GM21381 (cell line): ENCODE measurements around the gene MAST4.

Experiments used
- ATAC-seq: cut with Tn5 transposase; IDR thresholded peaks from one replicate; pipeline ENCODE4 v1.9.1; 2021; ENCODE audit warnings: mild to moderate bottlenecking, moderate library complexity; ENCODE audit not compliant: unreplicated experiment

MAST4 gene

DNA sequence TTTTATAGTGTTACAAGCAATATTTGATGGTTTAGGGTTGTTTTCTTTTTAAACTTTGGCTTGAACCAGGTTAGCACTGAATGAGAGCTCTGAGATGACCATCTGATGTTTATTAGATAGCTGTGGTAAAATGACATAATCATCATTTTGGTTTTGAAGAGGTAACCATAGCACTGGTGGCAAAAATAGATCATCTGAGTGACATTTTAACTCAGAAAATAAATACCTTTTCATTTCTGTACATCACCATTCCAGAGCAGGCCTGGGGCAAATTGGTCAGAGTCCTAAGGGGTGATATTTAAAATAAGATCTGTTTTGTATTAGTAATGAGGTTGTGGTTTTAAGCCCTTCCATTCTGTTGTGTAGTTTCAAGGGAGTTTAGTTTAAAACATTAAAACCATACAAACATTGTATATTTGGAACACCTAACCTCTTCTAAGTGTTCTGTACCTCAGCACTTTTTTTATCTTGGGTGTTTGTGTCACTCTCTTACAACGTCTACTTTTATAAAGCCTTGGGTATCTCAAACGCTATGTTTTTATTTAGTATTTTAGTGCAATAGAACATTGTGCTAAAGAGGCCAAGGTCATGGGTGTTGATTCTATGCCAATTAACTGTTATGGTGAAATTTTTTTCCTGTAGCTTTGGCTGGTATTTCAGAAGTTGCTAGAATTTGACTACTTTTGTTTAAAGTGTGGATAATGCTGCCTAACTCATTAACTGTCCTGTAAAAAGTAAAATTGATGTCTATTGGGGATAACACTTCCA is 434.3 kb downstream of the MAST4 start:
- ATAC-seq: no peak

DNA sequence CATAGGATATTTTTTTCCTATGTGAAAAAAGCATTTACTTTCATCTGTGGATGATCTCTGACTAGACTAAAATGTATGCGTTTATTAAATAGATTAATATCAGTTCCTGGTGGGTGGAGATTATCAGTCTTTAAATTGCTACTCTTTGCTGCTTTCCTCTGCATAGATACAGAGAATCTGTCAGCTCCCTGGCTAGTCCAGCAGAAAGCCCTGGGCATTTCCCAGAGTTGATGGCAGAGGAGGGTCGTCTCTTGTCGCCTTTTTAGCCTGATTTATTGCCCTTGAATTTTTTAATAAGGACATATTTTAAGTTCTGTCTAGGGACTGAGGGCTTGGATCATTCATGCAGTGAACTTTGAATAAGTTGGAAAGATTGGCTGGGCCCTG is 434.9 kb downstream of the MAST4 start:
- ATAC-seq: no peak

- no peak for ATAC-seq
Measured at GRCh38 chr5:67031692-67032091, 435.5 kb downstream of the MAST4 start.

- ATAC-seq: no peak
Measured at GRCh38 chr5:67032921-67033664, 436.9 kb downstream of the MAST4 start.

- ATAC-seq: no peak
Measured at GRCh38 chr5:67033880-67034651, 437.9 kb downstream of the MAST4 start.

GRCh38 chr5:67035098-67035740 is 439.0 kb downstream of the MAST4 start:
- no peak for ATAC-seq

- ATAC-seq: no peak
Measured at GRCh38 chr5:67037171-67037570, 441.0 kb downstream of the MAST4 start.

- ATAC-seq: no peak
Measured at GRCh38 chr5:67038817-67039603, 442.8 kb downstream of the MAST4 start.

GRCh38 chr5:67042176-67043003 is 446.2 kb downstream of the MAST4 start:
- no peak for ATAC-seq

- no peak for ATAC-seq
Measured at GRCh38 chr5:67043796-67044511, 447.8 kb downstream of the MAST4 start.

DNA sequence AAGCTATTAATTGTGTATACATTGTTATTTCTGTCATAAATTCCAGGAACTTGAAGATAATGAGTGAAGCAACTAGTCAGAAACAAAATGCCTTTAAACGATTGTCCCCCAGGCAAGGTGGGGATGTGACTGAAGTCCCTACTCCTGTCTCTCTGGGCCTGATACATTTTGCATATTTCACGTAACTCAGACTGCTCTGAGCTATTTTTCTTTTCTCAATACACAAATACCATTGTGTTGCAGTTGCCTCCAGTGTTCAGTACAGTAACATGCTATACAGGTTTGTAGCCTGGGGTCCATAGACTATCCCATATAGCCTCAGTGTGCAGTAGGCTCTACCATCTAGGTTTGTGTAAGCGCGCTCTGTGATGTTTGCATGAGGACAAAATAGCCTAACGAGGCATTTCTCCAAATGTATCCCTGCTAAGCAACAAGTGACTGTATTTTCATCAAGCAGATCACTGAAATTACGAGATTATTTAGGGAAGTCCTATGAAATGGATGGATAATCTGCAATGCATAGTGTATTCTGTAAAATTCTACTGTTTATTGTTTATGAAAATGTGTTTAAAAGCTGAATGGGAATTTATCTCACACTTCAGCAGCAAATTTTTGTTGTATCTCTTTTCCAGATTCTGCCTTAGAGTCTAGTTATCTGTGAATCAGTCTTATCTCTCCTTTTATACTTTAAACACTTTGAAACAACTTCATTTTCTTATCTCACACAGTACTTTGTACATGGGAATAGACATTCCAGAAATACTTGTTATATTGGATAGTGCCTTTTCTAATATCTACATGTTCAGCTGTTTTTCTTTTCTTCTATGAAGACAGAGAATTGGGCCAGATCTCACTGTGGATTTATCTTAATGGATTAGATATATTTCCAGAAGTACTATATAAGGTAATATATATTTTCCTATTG is 449.9 kb downstream of the MAST4 start:
- ATAC-seq: no peak

- ATAC-seq: no peak
Measured at GRCh38 chr5:67047160-67047559, 451.0 kb downstream of the MAST4 start.

- ATAC-seq: no peak
Measured at GRCh38 chr5:67047616-67048015, 451.4 kb downstream of the MAST4 start.

GRCh38 chr5:67050125-67050524 is 453.9 kb downstream of the MAST4 start:
- ATAC-seq: no peak

GRCh38 chr5:67050635-67051034 is 454.4 kb downstream of the MAST4 start:
- ATAC-seq: no peak

- ATAC-seq: no peak
Measured at GRCh38 chr5:67051164-67051563, 455.0 kb downstream of the MAST4 start.

DNA sequence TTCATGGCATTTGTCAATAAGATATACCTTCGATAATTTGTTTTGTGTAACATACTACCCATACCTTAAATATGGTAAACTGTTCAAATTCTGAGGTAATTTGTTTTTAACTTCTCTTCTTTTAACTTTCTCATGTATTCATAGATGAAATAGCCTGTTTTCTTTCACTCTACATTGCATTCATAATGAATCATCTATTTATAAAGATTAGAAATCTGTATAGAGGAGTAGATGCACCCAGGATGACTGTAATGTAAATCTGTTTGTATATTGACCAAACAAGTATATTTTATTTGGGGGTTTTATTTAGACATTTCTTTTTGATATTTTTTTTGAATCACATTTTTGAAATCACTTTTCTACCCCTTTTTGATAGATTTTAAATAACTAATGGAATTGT is 455.8 kb downstream of the MAST4 start:
- no peak for ATAC-seq

- no peak for ATAC-seq
Measured at GRCh38 chr5:67053229-67053628, 457.0 kb downstream of the MAST4 start.
